Omental fat pad (tissue), 4 donors: ENCODE data around the gene MCC. TPM values are rescaled to one million over a fixed set of nuclear protein-coding genes. Genes with fewer than 3 reads are reported as not detected.

Experiments used
- ATAC-seq: fragments of 150-250 bp; one replicate; pipeline ENCODE4 v1.9.1; 2016; ENCODE audit warnings: mild to moderate bottlenecking, moderate library complexity; ENCODE audit not compliant: low FRiP score
- DNase-seq: peaks from one replicate; pipeline ENCODE4 v3.0.0-alpha.2; 2019; ENCODE audit warnings: low spot score
- small RNA-seq: library from RNA; depleted of rRNA; stranded (forward); fragments of <200 nt; gene quantifications from one replicate; pipeline ENCODE3, GENCODE V24; 2016
- total RNA-seq, 4 donors: library from RNA; depleted of rRNA; stranded (reverse); fragments of >200 nt; gene quantifications; one replicate each; pipeline ENCODE4 v1.1.0, GENCODE V29; 2016
- TF ChIP-seq, protein P1 (sequence below), 3 donors: fragments of 450-650 bp; IDR thresholded peaks; one replicate each; pipeline ENCODE4 v1.5.1; 2016 to 2017; ENCODE audit warnings: antibody characterized with exemption in 3 of 3, mild to moderate bottlenecking in 3 of 3, moderate library complexity in 2 of 3

MCC gene
- total RNA-seq, 4 donors from 2014 or later, result 32.8 to 56.3 (median 44.4) TPM

DNA sequence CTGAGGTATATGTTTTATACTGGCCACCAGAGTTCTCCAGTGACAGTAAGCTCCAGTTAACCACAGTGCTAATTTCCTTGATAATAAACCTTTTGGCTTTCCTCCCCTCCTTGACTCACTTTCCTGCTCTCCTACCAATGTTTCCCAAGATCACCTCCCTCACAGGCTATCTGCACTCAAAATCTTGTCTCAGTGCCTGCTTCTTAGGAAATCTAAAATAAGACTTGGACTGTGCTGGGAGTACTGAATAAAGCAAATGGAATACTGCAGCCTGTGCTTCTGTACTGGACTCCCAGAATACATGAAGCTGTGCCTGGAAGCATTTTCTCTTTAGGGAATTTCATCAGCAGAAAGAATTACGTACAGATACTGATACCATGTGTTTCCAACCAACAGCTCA is 513.4 kb downstream of the MCC start:
- ATAC-seq (no peak), DNase-seq (no peak)
- TF ChIP-seq, protein P1, sequence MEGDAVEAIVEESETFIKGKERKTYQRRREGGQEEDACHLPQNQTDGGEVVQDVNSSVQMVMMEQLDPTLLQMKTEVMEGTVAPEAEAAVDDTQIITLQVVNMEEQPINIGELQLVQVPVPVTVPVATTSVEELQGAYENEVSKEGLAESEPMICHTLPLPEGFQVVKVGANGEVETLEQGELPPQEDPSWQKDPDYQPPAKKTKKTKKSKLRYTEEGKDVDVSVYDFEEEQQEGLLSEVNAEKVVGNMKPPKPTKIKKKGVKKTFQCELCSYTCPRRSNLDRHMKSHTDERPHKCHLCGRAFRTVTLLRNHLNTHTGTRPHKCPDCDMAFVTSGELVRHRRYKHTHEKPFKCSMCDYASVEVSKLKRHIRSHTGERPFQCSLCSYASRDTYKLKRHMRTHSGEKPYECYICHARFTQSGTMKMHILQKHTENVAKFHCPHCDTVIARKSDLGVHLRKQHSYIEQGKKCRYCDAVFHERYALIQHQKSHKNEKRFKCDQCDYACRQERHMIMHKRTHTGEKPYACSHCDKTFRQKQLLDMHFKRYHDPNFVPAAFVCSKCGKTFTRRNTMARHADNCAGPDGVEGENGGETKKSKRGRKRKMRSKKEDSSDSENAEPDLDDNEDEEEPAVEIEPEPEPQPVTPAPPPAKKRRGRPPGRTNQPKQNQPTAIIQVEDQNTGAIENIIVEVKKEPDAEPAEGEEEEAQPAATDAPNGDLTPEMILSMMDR (IDR thresholded peaks at IDR 0.05), result no peak

DNA sequence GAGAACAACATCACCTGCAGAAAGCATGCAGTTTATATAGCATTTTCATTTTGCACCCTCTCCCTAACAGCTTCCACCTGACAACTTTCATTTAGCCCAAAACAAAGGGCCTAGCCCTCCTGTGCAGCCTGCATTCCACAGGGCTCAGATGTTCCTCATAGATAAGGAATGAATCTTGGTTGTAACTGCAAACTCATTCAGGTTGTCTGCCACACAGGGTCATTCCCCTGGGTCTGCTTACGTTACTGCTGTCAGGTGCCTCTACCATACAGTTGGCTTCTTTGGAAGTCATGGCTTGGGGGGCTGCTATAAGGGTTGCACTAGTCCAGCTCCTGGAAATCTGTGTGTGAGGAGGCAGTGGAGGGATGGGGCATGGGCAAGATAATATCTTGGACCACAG is 514.3 kb downstream of the MCC start:
- DNase-seq (no peak), ATAC-seq (no peak)
- TF ChIP-seq, protein P1 (IDR thresholded peaks at IDR 0.05), result no peak

DNA sequence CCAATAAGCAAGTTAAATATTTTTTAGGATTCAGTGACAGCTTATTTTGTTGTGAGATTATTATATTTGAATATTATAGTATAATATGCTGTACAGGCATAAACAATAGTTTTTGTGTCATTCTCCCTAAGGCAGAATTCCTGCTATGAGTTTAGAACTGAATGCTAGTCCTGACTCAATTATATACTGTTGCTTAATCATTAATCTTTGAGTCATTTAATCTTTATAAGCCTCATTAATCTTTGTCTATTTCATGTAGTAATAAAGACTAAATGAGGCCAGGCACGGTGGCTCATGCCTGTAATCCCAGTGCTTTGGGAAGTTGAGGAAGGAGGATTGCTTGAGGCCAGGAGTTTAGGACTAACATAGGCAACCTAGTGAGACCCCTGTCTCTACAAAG is 515.2 kb downstream of the MCC start:
- TF ChIP-seq, protein P1 (IDR thresholded peaks at IDR 0.05), result no peak
- no peak for ATAC-seq
- no peak for DNase-seq

Small RNA genes within 50 kb of the gene (small RNA-seq; reads per million reads assigned to genes)
- gene RNU4ATAC13P, result not detected

Other genes with a start within 250 kb of the MCC start
- gene TSSK1B, start 53.5 kb downstream of the MCC start, total RNA-seq, result not detected
- 10 to 100 TPM; 23.3 to 40.4 (median 28.1) TPM for gene YTHDC2, start 25.2 kb upstream of the MCC start, total RNA-seq